GM19328 (cell line): ENCODE measurements around the gene SLC9A2.

ENCODE experiments used
- ATAC-seq: cut with Tn5 transposase; IDR thresholded peaks from one replicate; pipeline ENCODE4 v1.9.1; 2021; ENCODE audit warnings: mild to moderate bottlenecking, moderate library complexity; ENCODE audit not compliant: unreplicated experiment

SLC9A2 gene

DNA sequence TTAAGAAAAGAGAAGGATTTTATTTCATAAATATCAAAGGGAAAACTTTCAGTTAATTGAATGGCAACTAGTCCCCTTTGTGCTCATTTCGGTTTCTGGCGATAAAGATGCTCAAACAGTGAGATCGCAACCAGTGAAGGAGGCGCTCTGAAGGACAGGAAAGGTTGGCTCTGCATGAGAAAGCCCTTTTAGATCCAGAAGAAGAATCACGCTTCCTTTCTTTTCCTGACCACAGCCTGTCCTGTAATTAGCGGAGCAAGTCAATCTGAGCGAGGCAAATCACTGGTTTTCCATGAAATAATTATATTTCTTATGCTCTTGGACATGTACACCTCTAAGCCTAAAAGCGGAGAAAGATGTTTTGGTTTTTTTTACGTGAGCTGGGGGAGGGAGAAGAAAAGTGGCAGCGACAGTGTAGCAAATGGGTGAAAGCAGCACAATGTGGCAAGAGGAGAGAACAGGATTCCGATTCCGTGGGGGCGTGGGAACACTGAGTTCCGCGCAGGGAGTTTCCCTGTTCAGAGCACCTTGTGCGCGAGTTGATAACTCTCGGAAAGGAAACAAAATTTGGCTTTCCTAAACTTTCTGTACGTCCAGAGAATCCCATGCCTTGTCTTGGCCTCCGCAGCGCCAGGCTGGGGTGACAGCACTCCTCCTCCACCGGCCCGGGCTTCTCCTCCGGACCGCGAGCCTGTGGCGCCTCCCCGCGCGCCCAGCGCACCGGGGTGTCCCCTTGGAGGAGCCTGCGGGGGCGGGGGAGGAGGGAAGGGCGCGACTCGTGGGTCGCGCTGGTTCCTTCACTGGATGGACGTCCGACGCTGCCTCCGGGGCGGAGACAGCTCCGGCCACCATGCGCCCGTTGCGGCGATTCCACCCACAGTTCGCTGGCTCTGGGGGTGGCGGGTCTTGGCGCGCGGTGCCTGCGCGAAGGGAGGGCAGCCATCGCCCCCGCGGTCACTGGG, 620 bp upstream of the SLC9A2 start:
- no peak for ATAC-seq

DNA sequence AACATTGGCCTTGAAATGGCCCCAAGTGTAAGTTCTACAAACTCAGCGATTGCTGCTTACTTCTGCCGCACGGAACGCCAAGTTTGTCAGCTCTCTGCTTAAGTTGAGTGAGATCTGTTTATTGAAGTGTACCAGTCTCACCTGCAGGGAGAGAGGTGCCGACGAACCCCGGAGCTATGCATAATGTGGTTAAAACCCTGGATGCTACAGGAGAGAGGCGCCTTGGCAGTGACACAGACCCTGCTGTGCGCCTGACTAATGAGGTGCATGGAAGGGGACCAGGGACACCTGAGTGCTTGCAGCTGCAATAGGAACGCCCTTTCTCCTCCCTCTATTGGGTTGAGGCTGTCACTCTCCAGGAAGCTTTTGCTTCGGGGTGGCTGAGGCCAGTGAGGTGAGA, 979 bp downstream of the SLC9A2 start:
- ATAC-seq = no peak

DNA sequence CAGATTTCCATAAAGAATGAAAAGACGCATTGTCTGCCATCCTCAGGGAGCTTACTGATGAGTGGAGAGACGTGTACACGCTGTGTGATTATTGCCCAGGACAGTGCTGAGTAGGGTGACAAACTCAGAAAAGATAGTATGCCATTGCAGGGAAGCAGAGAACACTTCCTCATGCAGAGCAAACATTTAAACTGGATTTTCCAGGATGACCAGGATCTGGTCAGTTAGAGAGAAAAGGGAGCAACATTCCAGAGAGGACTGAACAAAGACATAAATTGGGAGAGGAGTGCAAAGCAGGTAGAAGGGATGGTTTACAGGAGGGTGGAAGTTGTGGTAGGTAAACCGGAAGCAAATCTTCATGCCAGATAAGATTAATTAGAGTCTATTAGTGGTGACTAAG, 2.3 kb downstream of the SLC9A2 start:
- no peak for ATAC-seq

DNA sequence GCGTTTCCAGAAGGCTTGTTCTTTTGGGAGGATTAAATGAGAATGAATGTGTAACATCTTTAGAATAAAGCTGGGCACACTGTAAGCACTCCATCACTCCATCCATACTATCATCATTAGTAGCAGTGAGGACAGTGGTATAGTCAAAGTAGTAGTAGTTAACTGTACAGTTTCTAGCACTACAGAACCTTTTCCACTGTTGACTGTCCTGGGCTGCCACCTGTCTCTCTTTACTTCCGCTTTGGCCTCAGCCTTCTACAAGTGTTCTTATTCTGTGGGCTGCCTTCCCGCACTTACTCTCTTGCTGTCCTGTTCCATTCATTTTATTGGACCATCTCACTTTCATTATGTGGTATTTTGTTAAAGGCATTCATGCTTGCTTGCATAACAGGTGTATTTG, 3.3 kb downstream of the SLC9A2 start:
- no peak for ATAC-seq

DNA sequence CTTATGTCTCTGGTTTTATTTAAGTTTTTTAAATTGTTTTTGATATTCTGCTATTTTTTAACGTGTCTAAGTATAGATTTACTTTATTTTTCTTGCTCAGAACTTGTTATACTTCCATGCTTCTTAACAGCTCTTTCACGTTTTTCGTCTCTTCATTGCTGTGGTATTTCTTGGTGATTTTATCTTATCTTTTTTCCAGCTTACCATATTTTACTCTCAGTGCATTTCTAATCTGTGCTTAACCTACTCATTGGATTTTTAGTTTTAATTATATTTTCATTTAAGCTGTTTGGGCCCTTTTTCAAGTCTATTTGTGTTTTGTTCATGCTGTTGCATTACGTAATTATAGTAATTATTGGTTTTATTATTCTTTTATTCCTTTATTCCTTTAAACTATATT, 11.1 kb downstream of the SLC9A2 start:
- ATAC-seq = no peak

DNA sequence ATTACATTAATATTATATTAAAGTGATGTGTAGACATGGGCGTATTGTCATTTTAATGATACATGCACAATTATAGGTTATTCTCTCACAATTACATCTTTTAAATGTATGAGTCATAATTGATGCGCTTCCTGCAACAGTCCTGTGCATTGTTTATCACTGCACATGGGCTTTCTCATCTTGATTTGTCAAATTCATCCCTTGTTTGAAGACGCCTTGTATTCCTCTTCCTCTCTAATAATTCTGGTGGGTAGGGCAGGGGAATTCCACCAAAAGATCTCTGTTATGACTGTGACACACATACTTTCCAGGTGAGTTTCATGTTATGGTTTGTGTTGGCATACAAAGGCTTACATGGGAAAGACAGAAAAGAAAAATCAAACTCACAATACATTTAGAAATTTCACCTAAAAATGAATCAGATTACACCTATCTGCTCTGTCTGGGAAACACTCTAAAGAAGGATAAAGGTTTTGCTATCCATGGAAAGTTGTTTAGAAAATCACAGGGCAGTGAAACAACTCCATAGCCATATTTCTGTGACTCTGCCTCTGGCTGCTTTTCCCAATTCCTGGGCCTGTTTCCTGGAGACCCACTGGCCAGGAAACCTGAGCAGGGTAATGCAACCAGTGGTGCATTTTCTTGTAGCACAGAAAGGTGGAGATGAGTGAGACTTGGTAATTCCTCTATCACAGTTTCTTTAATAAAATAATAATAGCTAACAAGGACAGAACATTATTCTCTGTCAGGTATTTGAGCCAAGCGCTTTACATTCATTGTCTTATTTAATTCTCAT, 13.2 kb downstream of the SLC9A2 start:
- ATAC-seq = no peak

DNA sequence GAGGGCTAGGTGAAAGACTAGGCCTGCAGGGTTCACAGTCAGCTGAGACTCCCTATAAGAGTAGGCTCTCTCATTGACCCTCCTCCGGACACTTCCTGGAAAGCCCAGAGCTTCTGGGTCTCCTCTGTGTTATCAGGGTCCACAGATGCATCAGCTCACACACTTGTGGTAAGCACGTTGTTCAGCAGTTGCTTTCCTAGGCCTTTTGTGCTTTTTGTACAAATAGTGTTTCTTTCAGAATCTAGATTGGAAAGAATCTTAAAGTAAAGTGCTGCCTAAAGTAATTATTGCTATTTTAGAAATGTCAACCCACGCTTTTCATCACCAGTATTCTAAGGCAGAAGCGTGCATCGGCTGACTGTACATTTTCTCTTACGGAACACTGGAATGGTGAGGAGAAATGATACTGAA, 15.5 kb downstream of the SLC9A2 start:
- no peak for ATAC-seq

DNA sequence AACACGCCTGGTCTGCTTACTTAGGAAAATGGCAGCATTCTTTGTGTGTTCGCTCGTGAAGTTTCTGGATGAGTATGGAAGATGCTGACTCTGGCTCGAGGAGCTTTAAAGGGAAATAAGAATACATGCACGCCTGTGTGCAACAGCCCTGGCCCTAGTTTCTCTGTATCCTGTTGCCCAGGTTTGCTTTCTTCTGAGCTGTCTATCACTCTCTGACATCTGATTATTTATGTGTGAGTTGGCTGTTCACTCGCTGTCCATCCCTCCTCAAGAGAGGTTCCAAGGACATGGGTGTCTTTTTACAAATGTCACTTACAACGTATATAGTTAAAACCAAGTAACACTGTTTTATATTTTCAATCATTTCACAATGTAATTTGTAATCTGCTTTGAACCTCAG, 16.0 kb downstream of the SLC9A2 start:
- ATAC-seq = no peak

DNA sequence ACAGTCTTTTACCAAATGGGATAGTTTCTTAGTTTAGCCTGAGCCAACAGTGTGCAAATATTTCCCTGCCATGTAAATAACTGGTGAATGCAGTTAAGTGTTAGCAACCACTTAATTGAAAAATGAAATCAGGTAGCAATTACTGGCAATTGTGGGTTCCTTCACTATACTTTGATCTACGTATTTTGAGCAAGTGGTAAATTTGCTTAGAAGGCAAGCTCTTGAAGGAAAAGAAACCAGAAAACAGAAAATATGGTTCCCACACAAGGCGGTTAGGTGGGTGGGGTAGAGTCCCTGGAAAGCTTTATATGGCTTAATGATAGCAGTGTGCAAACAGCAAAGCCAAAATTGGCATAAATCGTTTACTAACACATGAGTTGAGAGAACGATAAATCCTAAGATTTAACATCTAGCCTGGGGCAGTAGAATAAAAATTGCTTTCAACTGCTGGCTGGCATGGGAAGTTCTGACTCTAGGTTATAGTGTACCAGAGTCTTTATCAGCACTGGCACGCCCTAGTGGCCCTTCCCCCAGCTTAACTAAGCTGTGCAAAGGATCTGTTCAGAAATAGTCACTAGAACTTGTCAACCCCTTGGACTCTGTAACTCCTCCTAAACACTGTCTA, 17.0 kb downstream of the SLC9A2 start:
- no peak for ATAC-seq

DNA sequence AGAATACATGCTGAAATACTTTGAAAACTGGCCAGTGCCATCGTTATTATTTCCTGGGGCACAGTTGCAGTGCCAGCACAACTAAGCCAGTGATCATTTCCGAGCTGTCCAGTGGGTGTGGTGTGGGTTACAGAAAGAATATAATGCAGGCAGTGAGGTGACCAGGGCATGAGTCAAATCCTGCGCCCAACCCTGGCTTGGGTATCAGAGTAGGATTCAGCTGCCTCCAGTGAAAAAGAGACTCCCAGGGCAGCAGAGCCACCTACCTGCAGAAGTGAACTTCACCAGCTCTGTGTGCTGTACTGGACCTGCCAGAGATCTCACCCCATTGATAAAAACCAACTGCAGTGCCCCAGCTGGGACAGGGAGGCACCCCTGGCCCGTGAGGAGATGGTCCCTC, 18.0 kb downstream of the SLC9A2 start:
- ATAC-seq = no peak

DNA sequence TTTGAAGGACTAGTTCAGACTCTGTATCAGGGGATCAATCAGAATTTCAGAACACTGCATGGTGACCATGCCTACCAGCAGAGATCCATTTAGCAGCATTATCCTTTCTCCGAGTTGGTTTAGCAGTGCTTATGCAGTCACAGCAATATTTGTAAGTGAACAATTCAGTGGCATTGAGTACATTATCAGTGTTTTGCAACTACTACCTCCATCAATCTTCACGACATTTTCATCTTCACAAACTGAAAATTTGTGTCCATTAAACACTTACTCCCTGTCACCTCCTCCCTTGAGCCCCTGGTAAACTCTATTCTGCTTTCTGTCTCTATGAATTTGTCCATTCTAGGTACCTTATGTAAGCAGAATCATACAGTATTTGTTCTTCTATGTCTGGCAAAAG, 20.1 kb downstream of the SLC9A2 start:
- ATAC-seq = no peak

DNA sequence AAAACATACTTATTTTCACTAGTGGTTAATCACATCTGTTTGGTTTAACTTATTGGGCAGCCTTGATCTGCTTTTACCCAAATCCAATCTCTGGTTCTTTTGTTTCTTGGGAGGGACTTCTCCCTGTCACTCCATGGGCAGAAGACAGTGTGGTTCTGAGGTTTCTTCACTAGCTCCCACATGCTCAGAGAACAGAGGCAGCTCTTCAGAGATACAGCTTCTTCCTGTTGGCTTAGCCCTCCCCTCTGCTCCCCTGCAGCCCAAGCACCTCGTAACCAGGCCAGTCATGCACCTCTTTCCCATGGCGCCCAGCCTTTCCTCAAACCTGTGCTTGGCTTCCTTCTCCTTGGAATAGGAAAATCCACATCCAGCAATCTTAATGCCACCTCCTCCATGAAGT, 32.8 kb downstream of the SLC9A2 start:
- no peak for ATAC-seq

DNA sequence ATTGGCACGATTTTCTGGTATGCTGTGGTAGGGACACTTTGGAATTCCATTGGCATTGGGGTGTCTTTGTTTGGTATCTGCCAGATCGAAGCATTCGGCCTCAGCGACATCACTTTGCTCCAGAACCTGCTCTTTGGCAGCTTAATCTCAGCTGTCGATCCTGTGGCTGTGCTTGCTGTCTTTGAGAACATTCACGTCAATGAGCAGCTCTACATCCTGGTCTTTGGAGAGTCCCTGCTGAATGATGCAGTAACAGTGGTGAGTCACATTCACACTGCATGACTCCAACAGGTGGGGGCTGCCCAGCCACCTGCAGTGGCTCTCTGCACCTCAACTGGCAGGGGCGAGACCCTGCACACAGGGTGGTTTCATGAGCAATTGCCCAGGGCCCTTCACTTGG, 38.4 kb downstream of the SLC9A2 start:
- no peak for ATAC-seq

DNA sequence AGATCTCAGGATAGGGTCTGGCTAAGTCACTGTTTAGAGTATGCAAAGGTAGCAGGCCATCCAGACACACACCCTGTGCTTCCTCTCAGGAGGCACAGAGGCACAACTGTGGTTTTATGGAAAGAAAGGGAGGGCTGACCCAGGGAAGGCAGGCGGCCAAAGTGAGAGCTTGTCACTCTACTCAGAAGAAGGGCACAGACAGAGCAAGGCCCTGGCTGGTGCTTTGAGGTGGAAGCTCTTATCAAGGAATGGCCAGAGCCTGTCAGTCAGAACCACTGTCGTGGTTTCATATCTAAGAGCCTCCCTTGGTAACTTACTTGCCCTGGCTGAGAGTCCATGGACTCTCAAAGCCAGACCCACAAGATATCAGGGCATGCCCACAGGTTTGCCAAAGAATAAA, 40.7 kb downstream of the SLC9A2 start:
- ATAC-seq = no peak

DNA sequence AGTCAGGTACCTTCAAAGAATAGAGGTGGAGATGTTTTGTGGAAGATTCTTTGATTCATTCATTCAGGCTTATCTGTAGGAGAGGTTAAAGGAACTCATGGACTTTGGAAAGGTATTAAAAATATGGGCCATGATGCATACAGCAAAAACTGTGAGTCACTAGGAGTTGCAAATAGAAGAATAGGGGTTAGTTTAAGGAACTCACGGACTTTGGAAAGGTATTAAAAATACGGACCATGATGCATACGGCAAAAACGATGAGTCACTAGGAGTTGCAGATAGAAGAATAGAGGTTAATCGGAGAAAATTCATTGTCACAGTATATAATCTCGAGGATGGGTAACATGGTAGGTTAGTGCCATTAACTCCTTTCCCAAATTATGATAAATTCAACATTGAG, 41.2 kb downstream of the SLC9A2 start:
- no peak for ATAC-seq

DNA sequence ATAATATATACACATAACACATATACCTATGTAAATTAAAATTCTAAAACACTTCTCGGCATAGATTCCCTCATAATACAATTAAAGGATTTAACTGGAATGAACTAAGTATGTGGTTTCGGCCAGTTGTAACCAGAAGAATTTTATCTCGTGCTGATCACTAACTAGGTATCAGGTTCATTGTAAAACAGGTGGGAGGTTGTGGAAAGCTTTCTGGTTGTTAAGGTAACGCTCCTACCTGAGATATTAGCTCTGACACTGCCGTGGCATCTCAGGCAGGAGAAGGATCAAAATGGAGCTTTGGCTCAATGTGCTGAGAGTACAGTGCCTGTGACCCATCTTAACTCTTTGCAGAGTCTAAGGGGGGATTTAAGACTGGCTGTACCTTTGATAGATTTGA, 42.5 kb downstream of the SLC9A2 start:
- ATAC-seq = no peak

DNA sequence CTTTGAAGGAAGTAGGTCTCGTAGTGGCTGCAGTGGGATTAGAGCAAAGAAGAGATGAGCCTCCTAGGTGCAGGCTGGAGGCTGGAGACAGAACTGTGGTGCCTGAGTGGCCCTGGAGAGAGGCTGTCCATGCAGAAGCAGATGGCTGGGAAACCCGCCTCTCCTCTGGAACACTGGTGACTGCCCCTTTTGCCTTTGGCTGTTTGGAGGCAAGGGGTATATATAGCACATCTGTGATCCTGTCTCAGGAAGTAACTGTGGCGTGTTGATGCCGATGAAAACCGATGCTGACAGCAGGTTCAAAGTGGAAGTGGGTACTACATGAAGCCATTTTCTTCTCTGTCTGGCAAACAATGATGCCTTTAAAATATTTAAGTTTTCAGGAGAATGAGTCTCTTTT, 43.5 kb downstream of the SLC9A2 start:
- ATAC-seq = no peak

DNA sequence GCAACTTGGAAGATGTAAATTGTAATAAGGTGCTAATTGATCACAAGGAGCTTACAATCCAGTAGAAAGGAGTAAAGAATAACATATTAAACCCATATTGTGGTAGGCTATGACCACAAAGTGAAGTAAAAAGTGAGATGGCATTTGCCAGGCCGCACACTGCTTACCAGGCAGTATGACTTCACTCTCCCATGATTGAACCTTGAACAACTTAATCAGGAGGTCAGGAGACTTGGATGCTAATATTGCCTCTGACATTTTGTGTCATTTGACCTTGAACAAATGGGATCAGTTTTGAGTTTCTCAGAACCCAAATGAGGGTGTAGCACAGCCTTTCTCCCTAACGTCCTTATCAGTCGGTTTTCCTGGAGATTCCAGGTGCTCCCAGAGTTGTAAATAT, 44.0 kb downstream of the SLC9A2 start:
- ATAC-seq = no peak

DNA sequence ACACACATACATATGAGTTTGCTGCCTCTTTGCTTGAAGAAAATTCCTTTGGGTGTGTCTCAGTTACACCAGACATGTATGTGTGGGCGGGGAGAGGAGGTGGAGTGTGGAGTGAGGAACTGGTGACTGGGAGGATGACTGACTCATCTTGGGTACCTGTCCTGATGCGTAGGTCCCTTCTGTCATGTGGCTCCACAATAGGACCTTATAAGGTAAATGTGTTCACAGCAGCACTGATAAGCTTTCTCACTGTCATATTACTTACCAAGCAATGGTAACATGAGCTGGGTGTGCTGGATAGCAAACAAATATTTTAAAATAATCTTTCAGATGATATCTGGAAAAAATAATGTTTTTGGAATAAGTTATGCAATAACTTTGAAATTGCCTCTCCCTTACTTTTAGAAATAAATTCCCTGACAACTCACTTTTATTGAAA, 45.1 kb downstream of the SLC9A2 start:
- ATAC-seq = peak; percentile 47

DNA sequence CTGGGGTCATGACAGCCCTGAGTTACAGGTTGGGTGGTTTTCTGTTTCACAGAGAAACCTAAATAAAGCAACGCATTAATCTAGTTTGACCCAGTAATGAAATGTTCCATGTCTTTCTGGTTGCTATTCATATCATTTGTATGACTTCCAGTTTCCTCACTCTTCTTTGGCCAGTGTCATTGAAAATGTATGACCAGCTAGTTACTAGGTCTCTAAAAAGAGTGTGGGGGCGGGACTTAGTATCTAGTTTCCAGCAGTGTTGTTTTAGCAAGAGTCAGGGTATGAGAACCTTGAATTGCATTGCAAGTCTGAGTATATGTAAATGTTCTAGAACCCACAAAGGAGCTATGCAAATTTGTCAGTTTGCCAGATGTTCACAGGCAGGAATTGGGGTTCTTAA, 47.7 kb downstream of the SLC9A2 start:
- no peak for ATAC-seq

DNA sequence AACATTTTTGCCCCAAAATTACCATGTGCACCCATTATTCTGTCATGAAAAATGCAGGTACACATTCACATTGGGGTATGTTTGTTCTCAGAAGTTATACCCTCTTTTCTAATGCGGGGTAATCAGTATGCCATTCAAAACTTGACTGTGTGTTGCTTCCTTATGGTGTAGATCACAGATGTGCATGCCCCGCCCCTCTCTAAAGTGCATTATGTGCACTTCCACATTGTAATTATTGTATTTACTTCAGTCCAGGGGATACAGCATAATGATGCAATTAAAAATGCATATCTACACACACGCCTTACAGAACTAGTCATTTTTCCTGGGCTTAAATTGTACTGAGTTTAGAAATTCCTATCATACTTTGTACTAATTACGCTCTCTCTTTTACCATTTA, 48.8 kb downstream of the SLC9A2 start:
- no peak for ATAC-seq

DNA sequence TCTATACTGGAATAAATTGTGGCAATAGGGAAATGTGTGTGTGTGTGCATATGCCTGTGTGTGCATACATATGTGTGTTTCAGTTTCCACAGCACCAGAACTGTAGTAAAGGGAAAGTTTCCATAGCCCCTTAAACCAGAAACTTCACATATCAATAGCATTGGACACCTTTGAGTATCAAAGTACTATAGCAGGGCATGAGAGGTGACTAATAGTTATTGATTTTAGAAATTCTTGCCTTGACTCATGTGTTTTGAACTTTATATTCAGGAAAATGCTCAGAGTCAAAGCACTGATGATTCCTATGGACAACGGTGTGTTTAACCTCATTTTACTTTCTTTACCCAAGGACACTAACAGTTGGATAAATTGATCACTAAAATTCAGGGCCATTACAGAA, 50.0 kb downstream of the SLC9A2 start:
- no peak for ATAC-seq
